ENCODE measurements around the gene ATG12.
"Not testable (repeated sequence)": the region's sequence is repeated elsewhere in the genome, so short reads cannot be mapped to it uniquely, and the experiment has no call there.

ATG12 gene

GRCh38 chr5:115842089-115842935, 947 bp upstream of the ATG12 start:
- DNase-seq = no peak

- DNase-seq = no peak
These were observed 492 bp downstream of the ATG12 start for GRCh38 chr5:115840873-115841272.

DNA sequence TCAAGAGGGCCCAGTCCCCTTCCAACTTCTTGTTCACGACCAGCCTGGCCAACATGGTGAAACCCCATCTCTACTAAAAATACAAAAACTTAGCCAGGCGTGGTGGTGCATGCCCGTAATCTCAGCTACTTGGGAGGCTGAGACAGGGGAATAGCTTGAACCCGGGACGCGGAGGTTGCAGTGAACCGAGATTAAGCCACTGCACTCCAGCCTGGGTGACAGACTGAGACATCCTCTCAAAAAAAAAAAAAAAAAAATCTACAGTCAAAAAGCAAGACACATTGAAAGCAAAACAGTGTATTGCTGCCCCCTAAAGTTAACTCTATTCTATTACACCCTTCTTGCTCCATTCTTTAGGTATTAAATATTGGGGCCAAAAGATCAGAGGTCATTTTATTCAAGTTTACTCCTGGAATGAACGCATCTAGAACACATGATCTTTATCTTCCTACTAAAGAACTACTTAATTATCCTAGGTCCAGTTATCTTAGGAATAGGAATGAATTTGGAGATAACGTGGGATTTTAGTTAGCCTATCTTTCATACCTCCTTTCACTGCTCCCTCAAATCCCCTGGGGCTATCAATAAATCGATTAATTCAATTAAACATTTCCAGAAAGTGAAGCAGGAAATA, 2.4 kb downstream of the ATG12 start:
- no peak for DNase-seq

- no peak for DNase-seq
These were observed 5.9 kb downstream of the ATG12 start for GRCh38 chr5:115835481-115835880.

DNA sequence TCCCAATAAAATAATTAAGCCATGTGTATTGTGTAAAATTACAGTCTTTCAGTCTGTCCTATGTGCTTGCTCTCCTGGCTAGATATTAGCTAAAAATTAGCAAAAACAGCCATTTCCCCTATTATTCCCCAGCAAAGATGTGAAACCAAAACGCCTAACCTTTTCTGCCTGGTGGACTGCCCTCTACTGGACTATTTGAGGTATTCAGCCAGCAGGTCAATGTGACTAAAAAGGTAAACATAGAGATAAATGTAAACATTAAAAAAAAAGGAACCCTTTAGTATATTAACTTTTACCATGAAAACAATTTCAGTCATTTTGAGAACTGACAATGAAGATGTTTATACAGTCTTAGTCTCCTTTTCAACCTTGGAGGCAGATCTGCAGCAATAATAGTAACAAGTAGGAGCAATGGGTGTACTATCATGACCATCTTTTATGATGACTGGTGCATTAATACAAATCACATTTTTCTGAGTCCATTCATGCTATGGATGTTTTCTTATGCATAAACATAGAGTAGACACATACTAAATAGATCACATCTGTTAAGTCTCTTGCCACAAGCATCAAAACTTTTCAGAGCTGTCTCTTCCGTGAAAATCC, 10.1 kb downstream of the ATG12 start:
- no peak for DNase-seq

GRCh38 chr5:115829913-115830312, 11.5 kb downstream of the ATG12 start:
- DNase-seq = no peak

GRCh38 chr5:115825948-115826347, 15.4 kb downstream of the ATG12 start:
- no peak for DNase-seq

DNA sequence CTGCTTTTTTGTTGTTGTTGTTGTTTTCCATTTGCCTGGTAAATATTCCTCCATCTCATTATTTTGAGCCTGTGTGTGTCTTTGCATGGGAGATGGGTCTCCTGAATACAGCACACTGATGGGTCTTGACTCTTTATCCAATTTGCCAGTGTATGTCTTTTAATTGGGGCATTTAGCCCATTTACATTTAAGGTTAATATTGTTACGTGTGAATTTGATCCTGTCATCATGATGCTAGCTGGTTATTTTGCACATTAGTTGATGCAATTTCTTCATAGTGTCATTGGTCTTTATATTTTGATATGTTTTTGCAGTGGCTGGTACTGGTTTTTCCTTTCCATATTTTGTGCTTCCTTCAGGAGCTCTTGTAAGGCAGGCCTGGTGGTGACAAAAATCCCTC, 16.4 kb downstream of the ATG12 start:
- not testable (repeated sequence) for DNase-seq

DNA sequence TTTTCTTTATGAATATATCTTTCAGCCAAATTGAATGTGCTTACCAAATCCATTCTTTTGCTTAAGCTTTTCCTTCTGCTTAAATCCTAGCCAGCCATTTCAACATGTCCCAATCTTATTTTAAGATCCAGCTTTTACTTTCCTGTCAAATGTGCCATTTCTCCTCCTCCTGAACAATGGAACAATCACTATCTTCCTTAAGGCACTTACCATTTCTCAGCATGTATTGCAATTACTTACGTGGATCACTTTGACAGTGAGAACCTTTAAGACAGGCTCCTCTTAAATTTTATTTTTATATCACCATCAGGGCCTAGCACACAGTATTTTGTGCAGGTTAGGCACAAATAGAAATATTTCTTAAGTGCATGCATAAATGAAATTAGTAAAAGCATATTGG, 20.5 kb downstream of the ATG12 start:
- no peak for DNase-seq

DNA sequence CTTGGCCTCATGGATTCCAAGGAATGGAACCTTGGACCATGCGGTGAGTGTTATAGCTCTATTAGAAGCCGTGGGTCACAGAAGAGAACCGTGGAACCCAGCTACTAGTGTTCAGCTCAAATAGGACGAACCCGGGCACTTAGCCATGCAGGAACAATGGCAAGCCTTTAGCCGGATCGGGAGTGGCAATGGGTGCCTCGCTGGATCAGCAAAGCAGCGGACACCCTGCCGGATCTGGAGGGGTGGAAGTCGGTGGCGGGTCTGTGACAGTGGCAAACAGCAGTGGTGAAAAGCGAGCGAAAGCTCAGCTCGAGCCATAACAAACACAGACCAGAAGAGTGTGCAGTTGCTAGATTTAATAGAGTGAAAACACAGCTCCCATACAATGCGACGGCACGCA, 22.5 kb downstream of the ATG12 start:
- DNase-seq = no peak

GRCh38 chr5:115817386-115817785, 24.0 kb downstream of the ATG12 start:
- DNase-seq = no peak

DNA sequence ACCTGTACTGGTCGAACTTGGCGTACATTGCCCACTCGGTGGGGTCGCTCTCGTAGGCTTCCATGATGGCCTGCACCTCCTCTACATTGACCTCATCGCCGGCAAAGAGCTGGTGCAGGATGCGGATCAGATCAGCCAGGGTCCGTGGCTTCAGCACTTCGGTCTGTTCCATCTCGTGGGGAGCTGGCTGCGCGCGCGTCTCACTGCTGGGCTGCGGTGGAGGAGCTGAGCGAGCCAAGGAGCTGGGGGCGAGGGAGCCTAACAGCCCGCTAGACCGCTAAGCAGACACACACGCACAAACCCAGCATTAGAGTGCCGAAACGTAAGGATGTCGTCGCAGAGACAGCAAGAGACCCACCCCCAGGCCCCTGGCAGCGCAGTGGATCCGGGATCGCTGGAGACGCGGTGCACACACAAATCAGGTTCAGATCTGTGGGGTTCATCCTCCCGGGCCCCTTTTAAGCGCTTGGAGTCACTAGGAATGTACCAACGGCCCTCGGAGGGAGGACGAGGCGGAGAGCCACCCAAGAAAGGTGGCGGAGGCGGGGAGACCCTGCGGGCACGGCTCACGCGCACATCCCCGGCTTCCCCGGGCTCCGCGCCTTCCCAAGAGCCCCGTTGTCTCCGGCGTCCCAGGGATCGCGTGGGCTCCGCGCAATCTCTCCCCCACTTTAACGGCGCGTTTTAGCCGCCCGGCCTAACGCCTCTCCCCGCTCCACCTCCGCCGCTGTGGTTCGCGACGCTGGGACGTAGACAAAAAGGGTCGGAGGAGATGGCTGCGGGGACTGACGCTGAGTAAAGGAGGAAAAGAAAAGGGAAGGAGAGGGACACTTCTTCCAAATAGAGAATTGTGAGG, 24.9 kb downstream of the ATG12 start, which contains the start of gene CDO1:
TSS of gene CDO1 (minus strand) at position 434 of the 856 bp plus-strand sequence. CDS start at position 172, 262 bp downstream.
- DNase-seq = no peak

GRCh38 chr5:115815693-115816225, 25.6 kb downstream of the ATG12 start:
- DNase-seq = no peak

DNA sequence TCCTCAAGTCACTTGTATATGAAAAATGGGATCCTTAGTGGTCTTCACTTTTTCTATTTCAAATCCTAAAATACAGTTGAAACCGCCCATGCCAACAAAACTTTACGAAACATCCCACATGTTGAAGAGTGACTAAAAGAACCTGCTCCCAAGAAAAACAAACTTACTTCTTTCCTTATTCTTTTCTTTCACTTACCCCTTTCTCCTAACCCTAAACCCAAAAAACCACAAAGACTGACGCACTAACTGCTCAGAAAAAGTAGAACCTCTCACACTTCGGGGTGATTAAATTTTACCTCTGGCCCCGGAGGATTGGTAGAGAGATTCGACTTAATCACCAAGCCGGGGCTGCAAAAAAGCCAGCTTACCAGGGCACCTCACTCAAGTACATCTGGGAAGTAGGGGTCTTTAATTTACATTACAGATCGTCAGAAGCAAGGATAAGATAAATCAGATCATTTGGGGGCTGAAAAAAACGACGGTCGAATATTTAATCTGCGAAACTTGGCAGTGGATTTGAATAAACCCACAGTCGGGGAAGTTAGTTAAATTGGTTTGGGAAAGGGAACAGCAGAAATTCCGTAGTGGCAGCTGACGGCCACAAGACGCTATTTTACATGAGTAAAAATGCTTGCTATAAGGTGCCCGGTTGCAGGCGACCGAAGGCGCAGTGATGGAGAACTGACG, 26.2 kb downstream of the ATG12 start:
- DNase-seq = no peak

DNA sequence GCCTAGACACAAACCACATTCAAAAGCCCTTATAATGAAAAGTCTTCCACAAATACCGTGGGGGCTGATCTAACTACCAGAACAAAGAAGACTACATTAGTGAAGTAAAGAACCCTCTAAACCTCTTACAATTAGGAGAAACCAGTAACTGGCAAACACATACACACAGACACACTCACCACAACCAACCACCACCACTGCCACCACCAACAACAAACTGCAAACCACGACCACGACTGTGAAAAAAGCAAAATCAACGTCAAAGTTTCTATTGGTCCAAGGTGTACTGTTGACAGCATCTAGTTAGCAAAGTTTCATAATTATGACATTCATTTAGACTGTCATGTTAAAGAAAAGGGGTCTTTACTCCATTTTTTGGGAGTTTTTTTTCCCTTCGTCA, 27.6 kb downstream of the ATG12 start:
- DNase-seq = no peak

GRCh38 chr5:115812372-115812771, 29.0 kb downstream of the ATG12 start:
- no peak for DNase-seq

DNA sequence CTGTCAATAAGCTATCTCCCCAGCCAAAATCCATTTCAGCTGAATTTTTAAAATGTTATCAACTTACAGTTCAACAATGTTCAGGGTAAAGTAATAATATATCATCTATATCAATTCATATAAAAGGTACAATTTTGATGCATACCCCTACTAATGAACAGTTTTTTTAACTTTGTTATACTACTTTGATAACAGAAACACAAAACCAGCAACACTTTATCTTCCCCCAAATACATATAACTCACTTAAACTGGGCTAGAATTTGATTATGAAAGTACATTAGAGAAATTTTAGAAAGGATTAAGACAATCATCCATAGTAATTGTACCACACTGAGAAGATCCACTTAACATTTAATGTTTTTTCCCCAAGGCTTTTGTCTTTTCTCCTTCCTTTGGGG, 30.0 kb downstream of the ATG12 start:
- DNase-seq = no peak

DNA sequence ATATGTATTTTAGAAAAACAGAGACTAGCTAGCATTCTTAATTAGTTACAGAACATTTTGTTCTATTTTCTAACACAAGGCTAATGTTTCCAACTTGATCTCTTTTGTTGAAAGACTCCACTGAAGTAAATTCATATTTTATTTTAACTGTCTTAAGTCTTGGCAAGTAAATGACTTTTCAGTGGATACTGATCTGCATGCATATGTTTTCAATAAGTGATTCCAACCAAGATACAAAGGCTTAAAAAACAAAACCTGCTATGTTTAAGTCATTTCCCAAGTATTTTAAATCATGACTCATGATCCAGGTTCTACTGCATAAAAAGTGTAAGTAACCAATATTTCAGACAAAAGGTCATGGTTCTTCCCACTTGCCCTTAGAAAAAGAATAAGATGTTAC, 30.6 kb downstream of the ATG12 start:
- no peak for DNase-seq

DNA sequence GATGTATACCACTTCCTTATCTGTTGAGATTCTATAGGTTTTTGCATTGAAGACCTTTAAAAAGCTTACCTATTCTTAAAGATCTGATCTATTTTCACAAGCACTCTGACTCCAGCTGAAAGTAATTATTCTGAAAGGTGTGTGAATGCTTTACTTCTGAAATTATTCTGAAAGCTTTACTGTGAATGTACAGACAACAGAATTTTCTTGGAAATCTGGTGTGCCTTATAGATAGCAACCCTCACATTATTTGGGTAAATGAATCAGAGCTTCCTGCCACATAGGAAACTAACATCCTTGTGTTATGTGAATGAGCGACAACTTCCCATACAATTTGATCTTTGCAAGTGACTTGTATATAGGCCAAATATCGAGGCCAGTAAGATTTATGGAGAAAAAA, 31.4 kb downstream of the ATG12 start:
- no peak for DNase-seq

- DNase-seq = not testable (repeated sequence)
These were observed 33.3 kb downstream of the ATG12 start for GRCh38 chr5:115808066-115808465.

GRCh38 chr5:115807654-115808052, 33.7 kb downstream of the ATG12 start:
- DNase-seq = no peak

- no peak for DNase-seq
These were observed 34.2 kb downstream of the ATG12 start for GRCh38 chr5:115806986-115807653.

All from NCI-H226 (cell line).